ENCODE measurements around the gene TECPR2. TPM values are rescaled to one million over a fixed set of nuclear protein-coding genes. Genes with fewer than 3 reads are reported as not detected.

TECPR2 gene
- total RNA-seq, 1 experiment from 2014 or later: 21.3 TPM

GRCh38 chr14:102500158-102500662 lies 137.5 kb downstream of the TECPR2 start (continued):
- TF ChIP-seq, protein P1, sequence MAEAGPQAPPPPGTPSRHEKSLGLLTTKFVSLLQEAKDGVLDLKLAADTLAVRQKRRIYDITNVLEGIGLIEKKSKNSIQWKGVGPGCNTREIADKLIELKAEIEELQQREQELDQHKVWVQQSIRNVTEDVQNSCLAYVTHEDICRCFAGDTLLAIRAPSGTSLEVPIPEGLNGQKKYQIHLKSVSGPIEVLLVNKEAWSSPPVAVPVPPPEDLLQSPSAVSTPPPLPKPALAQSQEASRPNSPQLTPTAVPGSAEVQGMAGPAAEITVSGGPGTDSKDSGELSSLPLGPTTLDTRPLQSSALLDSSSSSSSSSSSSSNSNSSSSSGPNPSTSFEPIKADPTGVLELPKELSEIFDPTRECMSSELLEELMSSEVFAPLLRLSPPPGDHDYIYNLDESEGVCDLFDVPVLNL (CRISPR knock-in tag; IDR thresholded peaks at IDR 0.05; ENCODE audit: borderline replicate concordance, low read depth): no peak

DNA sequence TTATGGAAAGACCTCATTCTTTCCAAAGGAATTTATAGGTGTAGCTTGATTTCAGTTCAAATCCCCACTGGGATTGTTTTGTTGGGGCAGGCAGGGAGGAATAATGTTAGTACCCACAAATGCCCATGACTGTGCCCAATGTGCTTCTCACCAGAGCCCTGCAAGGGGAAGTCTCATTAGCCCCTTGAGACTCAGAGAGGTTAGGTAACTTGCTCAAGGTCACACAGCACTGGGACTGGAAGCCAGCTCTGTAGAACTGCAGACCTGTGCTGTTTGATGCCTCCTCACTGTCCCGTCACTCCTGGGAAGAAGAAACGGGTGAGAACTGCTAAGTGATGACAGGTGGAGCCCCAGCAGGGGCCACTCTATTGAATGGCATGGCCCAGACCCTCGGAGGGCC lies 138.0 kb downstream of the TECPR2 start:
- no peaks in the 10 kb centered on the region for H3K36me3 Mint-ChIP-seq
- POLR2A ChIA-PET: interaction anchor here (0.6 kb wide), 1 partner anchor 74 kb away, joined by 3 read pairs; no protein-coding TSS in a partner anchor
- ATAC-seq (no peak), DNase-seq (ENCODE audit: low spot score) (no peak)
- peak overlapping the region; percentile 36; the same call in 1 of the 2 replicates for H3K27ac Mint-ChIP-seq
- TF ChIP-seq ZNF396 (CRISPR knock-in tag; IDR thresholded peaks at IDR 0.05; ENCODE audit: borderline replicate concordance): no peak
- no peak for TF ChIP-seq ZNF532 (CRISPR knock-in tag; IDR thresholded peaks at IDR 0.05; ENCODE audit: borderline replicate concordance)
- no peak for TF ChIP-seq NR1H2 (CRISPR knock-in tag; IDR thresholded peaks at IDR 0.05)
- TF ChIP-seq ZNF423 (CRISPR knock-in tag; IDR thresholded peaks at IDR 0.05): no peak
- TF ChIP-seq ZNF512 (CRISPR knock-in tag; IDR thresholded peaks at IDR 0.05; ENCODE audit: borderline replicate concordance): no peak
- no peak for TF ChIP-seq CREB1 (CRISPR knock-in tag; IDR thresholded peaks at IDR 0.05)
- TF ChIP-seq ZNF317 (CRISPR knock-in tag; IDR thresholded peaks at IDR 0.05; ENCODE audit: borderline replicate concordance, low read depth): no peak
- no peak for TF ChIP-seq RORB (CRISPR knock-in tag; IDR thresholded peaks at IDR 0.05)
- TF ChIP-seq, protein P2, sequence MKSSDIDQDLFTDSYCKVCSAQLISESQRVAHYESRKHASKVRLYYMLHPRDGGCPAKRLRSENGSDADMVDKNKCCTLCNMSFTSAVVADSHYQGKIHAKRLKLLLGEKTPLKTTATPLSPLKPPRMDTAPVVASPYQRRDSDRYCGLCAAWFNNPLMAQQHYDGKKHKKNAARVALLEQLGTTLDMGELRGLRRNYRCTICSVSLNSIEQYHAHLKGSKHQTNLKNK (CRISPR knock-in tag; IDR thresholded peaks at IDR 0.05): no peak
- TF ChIP-seq ZNF219 (CRISPR knock-in tag; IDR thresholded peaks at IDR 0.05; ENCODE audit: borderline replicate concordance): no peak
- CTCF ChIA-PET: interaction anchor here (0.6 to 3.5 kb wide), 5 partner anchors 14 to 211 kb away, joined by 3 to 64 read pairs (median 5); no protein-coding TSS in a partner anchor
- no peak overlapping the region for H3K4me3 Mint-ChIP-seq
- H3K9me3 Mint-ChIP-seq: no peaks in the 10 kb centered on the region
- no peaks in the 10 kb centered on the region for H3K27me3 Mint-ChIP-seq (ENCODE audit: low read depth)
- no peaks in the 10 kb centered on the region for H3K4me1 Mint-ChIP-seq

DNA sequence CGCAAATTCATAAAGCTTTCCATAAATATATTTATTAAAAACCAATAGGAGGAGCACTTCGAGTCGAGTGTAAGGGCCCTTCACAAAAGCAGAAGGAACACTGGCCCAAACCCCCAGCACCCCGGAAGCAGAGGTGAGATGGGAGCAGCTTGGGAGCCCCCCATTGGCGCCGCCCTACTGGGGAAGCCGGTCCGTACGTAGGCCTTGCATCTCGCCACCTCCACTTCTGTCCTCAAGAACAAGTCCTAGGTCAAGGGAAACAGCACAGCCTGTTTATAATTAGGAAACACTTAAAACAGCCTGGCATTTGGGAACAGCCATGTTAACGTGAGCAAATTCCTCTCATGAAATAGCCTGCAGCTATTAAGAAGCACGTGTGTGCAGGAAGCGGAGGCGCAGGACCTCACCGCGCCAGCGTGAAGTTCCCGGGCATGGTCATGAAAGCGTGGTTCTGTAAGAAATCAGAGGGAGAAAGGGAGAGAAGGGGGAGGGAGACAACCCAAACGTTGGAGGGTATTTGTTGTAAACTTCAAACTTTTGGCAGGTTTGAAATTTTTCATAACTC lies 139.1 kb downstream of the TECPR2 start:
- Mint-ChIP-seq H3K4me3 (no peak overlapping the region), H3K4me1 (no peaks in the 10 kb centered on the region), H3K9me3 (no peaks in the 10 kb centered on the region), H3K27me3 (ENCODE audit: low read depth) (no peaks in the 10 kb centered on the region), H3K36me3 (no peaks in the 10 kb centered on the region), H3K27ac (no peak overlapping the region; the same call in 1 of the 2 replicates)
- peak; percentile 67 for DNase-seq (ENCODE audit: low spot score)
- CTCF ChIA-PET: interaction anchor here (0.7 to 1.6 kb wide), 4 partner anchors 9 to 64 kb away, joined by 3 to 9 read pairs (median 6); no protein-coding TSS in a partner anchor
- ATAC-seq: peak; percentile 47; the same call in 1 of the 2 replicates
- TF ChIP-seq NFATC4 (CRISPR knock-in tag; IDR thresholded peaks at IDR 0.05) (no peak), ZNF512 (CRISPR knock-in tag; IDR thresholded peaks at IDR 0.05; ENCODE audit: borderline replicate concordance) (no peak), OVOL2 (CRISPR knock-in tag; IDR thresholded peaks at IDR 0.05; ENCODE audit: borderline replicate concordance) (no peak), ZNF219 (CRISPR knock-in tag; IDR thresholded peaks at IDR 0.05; ENCODE audit: borderline replicate concordance) (no peak)
- TF ChIP-seq, protein P3, sequence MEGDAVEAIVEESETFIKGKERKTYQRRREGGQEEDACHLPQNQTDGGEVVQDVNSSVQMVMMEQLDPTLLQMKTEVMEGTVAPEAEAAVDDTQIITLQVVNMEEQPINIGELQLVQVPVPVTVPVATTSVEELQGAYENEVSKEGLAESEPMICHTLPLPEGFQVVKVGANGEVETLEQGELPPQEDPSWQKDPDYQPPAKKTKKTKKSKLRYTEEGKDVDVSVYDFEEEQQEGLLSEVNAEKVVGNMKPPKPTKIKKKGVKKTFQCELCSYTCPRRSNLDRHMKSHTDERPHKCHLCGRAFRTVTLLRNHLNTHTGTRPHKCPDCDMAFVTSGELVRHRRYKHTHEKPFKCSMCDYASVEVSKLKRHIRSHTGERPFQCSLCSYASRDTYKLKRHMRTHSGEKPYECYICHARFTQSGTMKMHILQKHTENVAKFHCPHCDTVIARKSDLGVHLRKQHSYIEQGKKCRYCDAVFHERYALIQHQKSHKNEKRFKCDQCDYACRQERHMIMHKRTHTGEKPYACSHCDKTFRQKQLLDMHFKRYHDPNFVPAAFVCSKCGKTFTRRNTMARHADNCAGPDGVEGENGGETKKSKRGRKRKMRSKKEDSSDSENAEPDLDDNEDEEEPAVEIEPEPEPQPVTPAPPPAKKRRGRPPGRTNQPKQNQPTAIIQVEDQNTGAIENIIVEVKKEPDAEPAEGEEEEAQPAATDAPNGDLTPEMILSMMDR (IDR thresholded peaks at IDR 0.05): 0 out of 2 replicates have a peak, but pooled peaks have one; percentile 21
- TF ChIP-seq, protein P4, sequence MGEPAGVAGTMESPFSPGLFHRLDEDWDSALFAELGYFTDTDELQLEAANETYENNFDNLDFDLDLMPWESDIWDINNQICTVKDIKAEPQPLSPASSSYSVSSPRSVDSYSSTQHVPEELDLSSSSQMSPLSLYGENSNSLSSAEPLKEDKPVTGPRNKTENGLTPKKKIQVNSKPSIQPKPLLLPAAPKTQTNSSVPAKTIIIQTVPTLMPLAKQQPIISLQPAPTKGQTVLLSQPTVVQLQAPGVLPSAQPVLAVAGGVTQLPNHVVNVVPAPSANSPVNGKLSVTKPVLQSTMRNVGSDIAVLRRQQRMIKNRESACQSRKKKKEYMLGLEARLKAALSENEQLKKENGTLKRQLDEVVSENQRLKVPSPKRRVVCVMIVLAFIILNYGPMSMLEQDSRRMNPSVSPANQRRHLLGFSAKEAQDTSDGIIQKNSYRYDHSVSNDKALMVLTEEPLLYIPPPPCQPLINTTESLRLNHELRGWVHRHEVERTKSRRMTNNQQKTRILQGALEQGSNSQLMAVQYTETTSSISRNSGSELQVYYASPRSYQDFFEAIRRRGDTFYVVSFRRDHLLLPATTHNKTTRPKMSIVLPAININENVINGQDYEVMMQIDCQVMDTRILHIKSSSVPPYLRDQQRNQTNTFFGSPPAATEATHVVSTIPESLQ (CRISPR knock-in tag; IDR thresholded peaks at IDR 0.05): no peak
- TF ChIP-seq, protein P5, sequence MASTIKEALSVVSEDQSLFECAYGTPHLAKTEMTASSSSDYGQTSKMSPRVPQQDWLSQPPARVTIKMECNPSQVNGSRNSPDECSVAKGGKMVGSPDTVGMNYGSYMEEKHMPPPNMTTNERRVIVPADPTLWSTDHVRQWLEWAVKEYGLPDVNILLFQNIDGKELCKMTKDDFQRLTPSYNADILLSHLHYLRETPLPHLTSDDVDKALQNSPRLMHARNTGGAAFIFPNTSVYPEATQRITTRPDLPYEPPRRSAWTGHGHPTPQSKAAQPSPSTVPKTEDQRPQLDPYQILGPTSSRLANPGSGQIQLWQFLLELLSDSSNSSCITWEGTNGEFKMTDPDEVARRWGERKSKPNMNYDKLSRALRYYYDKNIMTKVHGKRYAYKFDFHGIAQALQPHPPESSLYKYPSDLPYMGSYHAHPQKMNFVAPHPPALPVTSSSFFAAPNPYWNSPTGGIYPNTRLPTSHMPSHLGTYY (CRISPR knock-in tag; IDR thresholded peaks at IDR 0.05): no peak
- POLR2A ChIA-PET: interaction anchor here (0.6 kb wide), 1 partner anchor 35 kb away, joined by 3 read pairs; no protein-coding TSS in a partner anchor
